SK-N-SH treated with all-trans-retinoic acid at 6 μM for 48 hours (cell line): ENCODE data around the gene MARVELD2.

Source experiments
- CSDC2 ChIP-seq: fragments of 250-450 bp; sonication (Bioruptor Pico); IDR thresholded peaks from 2 replicates; pipeline ENCODE4 v1.5.0; 2020; ENCODE audit warnings: mild to moderate bottlenecking, moderate library complexity
- ESRRG ChIP-seq: fragments of 250-450 bp; sonication (Bioruptor Pico); IDR thresholded peaks from 2 replicates; pipeline ENCODE4 v1.6.1; 2021; ENCODE audit warnings: mild to moderate bottlenecking
- ISL1 ChIP-seq: fragments of 250-450 bp; sonication (Bioruptor Pico); IDR thresholded peaks from 2 replicates; pipeline ENCODE4 v2.1.2; 2022; ENCODE audit warnings: mild to moderate bottlenecking, moderate library complexity
- PPARA ChIP-seq: fragments of 250-450 bp; sonication (Bioruptor Pico); IDR thresholded peaks from 2 replicates; pipeline ENCODE4 v1.5.0; 2020; ENCODE audit warnings: mild to moderate bottlenecking, borderline replicate concordance
- ZC3H10 ChIP-seq: fragments of 250-450 bp; sonication (Bioruptor Pico); IDR thresholded peaks from 2 replicates; pipeline ENCODE4 v1.5.1; 2021; ENCODE audit warnings: mild to moderate bottlenecking, moderate library complexity
- ZFP3 ChIP-seq: fragments of 250-450 bp; sonication (Bioruptor Pico); IDR thresholded peaks from 2 replicates; pipeline ENCODE4 v1.5.0; 2020; ENCODE audit warnings: mild to moderate bottlenecking, moderate library complexity
- ZFP30 ChIP-seq: fragments of 450-650 bp; formaldehyde crosslinking; IDR thresholded peaks from 2 replicates; pipeline ENCODE4 v1.5.0; 2022; ENCODE audit warnings: mild to moderate bottlenecking, moderate library complexity
- ZNF565 ChIP-seq: fragments of 450-650 bp; formaldehyde crosslinking; conservative IDR thresholded peaks from 2 replicates; pipeline ENCODE4 v1.5.0; 2020; ENCODE audit warnings: low read depth, mild to moderate bottlenecking, moderate library complexity
- ZNF8 ChIP-seq: fragments of 450-650 bp; formaldehyde crosslinking; IDR thresholded peaks from 2 replicates; pipeline ENCODE4 v1.5.0; 2020; ENCODE audit warnings: mild to moderate bottlenecking, moderate library complexity
- TF ChIP-seq, protein P1 (sequence below): fragments of 250-450 bp; sonication (Bioruptor Pico); IDR thresholded peaks from 2 replicates; pipeline ENCODE4 v1.8.0; 2020; ENCODE audit warnings: mild to moderate bottlenecking, moderate library complexity, borderline replicate concordance
- TF ChIP-seq, protein P2 (sequence below): fragments of 250-450 bp; sonication (Bioruptor Pico); IDR thresholded peaks from 2 replicates; pipeline ENCODE4 v1.5.1; 2020; ENCODE audit warnings: low read depth, mild to moderate bottlenecking, moderate library complexity
- TF ChIP-seq, protein P3 (sequence below): fragments of 250-450 bp; sonication (Bioruptor Pico); IDR thresholded peaks from 2 replicates; pipeline ENCODE4 v1.5.0; 2020; ENCODE audit warnings: mild to moderate bottlenecking, moderate library complexity
- TF ChIP-seq, protein P4 (sequence below): fragments of 250-450 bp; sonication (Bioruptor Pico); IDR thresholded peaks from 2 replicates; pipeline ENCODE4 v1.5.1; 2021; ENCODE audit warnings: mild to moderate bottlenecking, moderate library complexity

GRCh38 chr5:69374911-69375446 is 39.9 kb upstream of the MARVELD2 start:
- no peak for TF ChIP-seq ESRRG (CRISPR knock-in tag)
- TF ChIP-seq, protein P1, sequence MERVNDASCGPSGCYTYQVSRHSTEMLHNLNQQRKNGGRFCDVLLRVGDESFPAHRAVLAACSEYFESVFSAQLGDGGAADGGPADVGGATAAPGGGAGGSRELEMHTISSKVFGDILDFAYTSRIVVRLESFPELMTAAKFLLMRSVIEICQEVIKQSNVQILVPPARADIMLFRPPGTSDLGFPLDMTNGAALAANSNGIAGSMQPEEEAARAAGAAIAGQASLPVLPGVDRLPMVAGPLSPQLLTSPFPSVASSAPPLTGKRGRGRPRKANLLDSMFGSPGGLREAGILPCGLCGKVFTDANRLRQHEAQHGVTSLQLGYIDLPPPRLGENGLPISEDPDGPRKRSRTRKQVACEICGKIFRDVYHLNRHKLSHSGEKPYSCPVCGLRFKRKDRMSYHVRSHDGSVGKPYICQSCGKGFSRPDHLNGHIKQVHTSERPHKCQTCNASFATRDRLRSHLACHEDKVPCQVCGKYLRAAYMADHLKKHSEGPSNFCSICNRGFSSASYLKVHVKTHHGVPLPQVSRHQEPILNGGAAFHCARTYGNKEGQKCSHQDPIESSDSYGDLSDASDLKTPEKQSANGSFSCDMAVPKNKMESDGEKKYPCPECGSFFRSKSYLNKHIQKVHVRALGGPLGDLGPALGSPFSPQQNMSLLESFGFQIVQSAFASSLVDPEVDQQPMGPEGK, result no peak
- no peak for TF ChIP-seq CSDC2 (CRISPR knock-in tag)
- no peak for TF ChIP-seq ZFP3 (CRISPR knock-in tag)
- TF ChIP-seq ISL1 (CRISPR knock-in tag), result no peak
- no peak for TF ChIP-seq ZNF8 (CRISPR knock-in tag)
- TF ChIP-seq PPARA, result no peak
- TF ChIP-seq ZC3H10 (CRISPR knock-in tag), result no peak
- TF ChIP-seq, protein P2, sequence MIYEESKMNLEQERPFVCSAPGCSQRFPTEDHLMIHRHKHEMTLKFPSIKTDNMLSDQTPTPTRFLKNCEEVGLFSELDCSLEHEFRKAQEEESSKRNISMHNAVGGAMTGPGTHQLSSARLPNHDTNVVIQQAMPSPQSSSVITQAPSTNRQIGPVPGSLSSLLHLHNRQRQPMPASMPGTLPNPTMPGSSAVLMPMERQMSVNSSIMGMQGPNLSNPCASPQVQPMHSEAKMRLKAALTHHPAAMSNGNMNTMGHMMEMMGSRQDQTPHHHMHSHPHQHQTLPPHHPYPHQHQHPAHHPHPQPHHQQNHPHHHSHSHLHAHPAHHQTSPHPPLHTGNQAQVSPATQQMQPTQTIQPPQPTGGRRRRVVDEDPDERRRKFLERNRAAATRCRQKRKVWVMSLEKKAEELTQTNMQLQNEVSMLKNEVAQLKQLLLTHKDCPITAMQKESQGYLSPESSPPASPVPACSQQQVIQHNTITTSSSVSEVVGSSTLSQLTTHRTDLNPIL (CRISPR knock-in tag), result no peak
- TF ChIP-seq ZNF565 (CRISPR knock-in tag), result no peak
- TF ChIP-seq, protein P3, sequence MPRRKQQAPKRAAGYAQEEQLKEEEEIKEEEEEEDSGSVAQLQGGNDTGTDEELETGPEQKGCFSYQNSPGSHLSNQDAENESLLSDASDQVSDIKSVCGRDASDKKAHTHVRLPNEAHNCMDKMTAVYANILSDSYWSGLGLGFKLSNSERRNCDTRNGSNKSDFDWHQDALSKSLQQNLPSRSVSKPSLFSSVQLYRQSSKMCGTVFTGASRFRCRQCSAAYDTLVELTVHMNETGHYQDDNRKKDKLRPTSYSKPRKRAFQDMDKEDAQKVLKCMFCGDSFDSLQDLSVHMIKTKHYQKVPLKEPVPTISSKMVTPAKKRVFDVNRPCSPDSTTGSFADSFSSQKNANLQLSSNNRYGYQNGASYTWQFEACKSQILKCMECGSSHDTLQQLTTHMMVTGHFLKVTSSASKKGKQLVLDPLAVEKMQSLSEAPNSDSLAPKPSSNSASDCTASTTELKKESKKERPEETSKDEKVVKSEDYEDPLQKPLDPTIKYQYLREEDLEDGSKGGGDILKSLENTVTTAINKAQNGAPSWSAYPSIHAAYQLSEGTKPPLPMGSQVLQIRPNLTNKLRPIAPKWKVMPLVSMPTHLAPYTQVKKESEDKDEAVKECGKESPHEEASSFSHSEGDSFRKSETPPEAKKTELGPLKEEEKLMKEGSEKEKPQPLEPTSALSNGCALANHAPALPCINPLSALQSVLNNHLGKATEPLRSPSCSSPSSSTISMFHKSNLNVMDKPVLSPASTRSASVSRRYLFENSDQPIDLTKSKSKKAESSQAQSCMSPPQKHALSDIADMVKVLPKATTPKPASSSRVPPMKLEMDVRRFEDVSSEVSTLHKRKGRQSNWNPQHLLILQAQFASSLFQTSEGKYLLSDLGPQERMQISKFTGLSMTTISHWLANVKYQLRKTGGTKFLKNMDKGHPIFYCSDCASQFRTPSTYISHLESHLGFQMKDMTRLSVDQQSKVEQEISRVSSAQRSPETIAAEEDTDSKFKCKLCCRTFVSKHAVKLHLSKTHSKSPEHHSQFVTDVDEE (CRISPR knock-in tag), result no peak
- TF ChIP-seq ZFP30 (CRISPR knock-in tag), result no peak
- TF ChIP-seq, protein P4, sequence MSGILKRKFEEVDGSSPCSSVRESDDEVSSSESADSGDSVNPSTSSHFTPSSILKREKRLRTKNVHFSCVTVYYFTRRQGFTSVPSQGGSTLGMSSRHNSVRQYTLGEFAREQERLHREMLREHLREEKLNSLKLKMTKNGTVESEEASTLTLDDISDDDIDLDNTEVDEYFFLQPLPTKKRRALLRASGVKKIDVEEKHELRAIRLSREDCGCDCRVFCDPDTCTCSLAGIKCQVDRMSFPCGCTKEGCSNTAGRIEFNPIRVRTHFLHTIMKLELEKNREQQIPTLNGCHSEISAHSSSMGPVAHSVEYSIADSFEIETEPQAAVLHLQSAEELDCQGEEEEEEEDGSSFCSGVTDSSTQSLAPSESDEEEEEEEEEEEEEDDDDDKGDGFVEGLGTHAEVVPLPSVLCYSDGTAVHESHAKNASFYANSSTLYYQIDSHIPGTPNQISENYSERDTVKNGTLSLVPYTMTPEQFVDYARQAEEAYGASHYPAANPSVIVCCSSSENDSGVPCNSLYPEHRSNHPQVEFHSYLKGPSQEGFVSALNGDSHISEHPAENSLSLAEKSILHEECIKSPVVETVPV (CRISPR knock-in tag), result no peak
